BE2C (cell line): ENCODE results near the gene AP5Z1.

ENCODE experiments used
- DNase-seq: peaks from one replicate; pipeline ENCODE4 v3.0.0-alpha.2; 2020
- H3K27me3 ChIP-seq: fragments of 250-450 bp; sonication (Bioruptor Pico); 2 replicates; pipeline ENCODE4 v1.5.1; 2020; ENCODE audit warnings: mild to moderate bottlenecking
- H3K36me3 ChIP-seq: fragments of 250-450 bp; sonication (Bioruptor Pico); 2 replicates; pipeline ENCODE4 v1.5.1; 2020; ENCODE audit warnings: mild to moderate bottlenecking
- H3K4me1 ChIP-seq: fragments of 250-450 bp; sonication (Bioruptor Pico); 2 replicates; pipeline ENCODE4 v1.5.1; 2020
- H3K4me3 ChIP-seq: 2 replicates; pipeline ENCODE4 v1.5.1; 2011; ENCODE audit warnings: low read depth, low read length
- H3K9me3 ChIP-seq: fragments of 250-450 bp; sonication (Bioruptor Pico); 2 replicates; pipeline ENCODE4 v1.5.1; 2020
- TF ChIP-seq, protein P1 (sequence below): IDR thresholded peaks from 2 replicates; pipeline ENCODE4 v1.5.1; 2012; ENCODE audit warnings: mild to moderate bottlenecking, low read depth, low read length

Gene AP5Z1

GRCh38 chr7:4766666-4767519 lies 8.5 kb upstream of the AP5Z1 start:
- Histone ChIP-seq H3K27me3 (no peaks in the 10 kb centered on the region), H3K4me3 (no peak overlapping the region), H3K9me3 (no peaks in the 10 kb centered on the region), H3K4me1 (no peaks in the 10 kb centered on the region), H3K36me3 (peaks cover 45% of the 10 kb centered on the region)
- TF ChIP-seq, protein P1, sequence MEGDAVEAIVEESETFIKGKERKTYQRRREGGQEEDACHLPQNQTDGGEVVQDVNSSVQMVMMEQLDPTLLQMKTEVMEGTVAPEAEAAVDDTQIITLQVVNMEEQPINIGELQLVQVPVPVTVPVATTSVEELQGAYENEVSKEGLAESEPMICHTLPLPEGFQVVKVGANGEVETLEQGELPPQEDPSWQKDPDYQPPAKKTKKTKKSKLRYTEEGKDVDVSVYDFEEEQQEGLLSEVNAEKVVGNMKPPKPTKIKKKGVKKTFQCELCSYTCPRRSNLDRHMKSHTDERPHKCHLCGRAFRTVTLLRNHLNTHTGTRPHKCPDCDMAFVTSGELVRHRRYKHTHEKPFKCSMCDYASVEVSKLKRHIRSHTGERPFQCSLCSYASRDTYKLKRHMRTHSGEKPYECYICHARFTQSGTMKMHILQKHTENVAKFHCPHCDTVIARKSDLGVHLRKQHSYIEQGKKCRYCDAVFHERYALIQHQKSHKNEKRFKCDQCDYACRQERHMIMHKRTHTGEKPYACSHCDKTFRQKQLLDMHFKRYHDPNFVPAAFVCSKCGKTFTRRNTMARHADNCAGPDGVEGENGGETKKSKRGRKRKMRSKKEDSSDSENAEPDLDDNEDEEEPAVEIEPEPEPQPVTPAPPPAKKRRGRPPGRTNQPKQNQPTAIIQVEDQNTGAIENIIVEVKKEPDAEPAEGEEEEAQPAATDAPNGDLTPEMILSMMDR, result no peak
- no peak for DNase-seq

DNA sequence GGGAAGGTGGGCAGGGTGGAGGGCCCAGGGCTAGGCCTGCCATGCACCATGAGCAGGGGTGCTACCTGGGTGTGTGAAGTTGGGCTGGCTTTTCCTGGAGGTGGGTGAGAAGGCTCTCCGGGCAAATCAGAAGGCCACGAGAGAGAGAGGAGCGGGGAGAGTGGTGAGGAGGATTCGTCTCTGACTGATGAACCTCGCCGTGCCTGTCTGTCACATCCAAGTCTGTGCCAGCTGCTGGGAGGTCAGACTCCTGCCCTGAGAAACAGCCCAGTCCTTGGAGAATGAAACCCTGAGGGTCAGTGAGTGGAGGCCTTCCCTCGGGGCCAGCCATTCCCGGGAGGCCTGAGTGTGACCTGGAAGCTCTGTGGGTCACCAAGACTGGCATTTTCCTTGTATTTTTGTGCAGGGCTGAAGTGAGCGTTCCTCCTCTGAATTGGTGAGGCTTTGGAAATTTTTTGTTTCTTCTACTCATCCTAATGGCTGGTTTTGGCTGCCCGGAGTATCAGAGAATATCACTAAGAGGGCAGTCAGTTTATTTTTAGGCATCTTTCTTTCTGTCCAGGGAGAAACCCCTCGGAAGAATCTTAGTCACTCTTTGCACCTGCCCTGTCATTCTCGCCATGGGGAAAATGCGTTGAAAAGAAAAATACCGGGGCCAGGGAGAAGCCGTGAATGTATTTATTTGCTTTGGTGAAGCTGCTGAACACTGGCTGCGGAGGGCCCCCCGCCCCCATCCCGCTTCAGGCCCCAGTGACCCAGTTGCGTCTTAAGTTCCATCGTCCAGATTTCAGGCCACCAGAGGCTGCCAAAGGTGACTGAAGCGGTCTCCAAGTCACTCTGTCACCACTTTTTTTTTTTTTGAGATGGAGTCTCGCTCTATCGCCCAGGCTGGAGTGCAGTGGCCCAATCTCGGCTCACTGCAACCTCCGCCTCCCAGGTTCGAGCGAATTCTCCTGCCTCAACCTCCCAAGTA lies 6.5 kb upstream of the AP5Z1 start:
- no peak overlapping the region for H3K4me3 ChIP-seq
- no peaks in the 10 kb centered on the region for H3K9me3 ChIP-seq
- TF ChIP-seq, protein P1, result no peak
- H3K36me3 ChIP-seq, result peaks cover 27% of the 10 kb centered on the region
- no peak for DNase-seq
- no peaks in the 10 kb centered on the region for H3K4me1 ChIP-seq
- no peaks in the 10 kb centered on the region for H3K27me3 ChIP-seq

GRCh38 chr7:4769761-4770160 lies 5.7 kb upstream of the AP5Z1 start:
- no peak for DNase-seq
- H3K4me3 ChIP-seq, result no peak overlapping the region
- peaks cover 23% of the 10 kb centered on the region for H3K36me3 ChIP-seq
- H3K27me3 ChIP-seq, result no peaks in the 10 kb centered on the region
- H3K9me3 ChIP-seq, result no peaks in the 10 kb centered on the region
- no peaks in the 10 kb centered on the region for H3K4me1 ChIP-seq
- TF ChIP-seq, protein P1, result no peak

GRCh38 chr7:4770886-4771285 lies 4.5 kb upstream of the AP5Z1 start:
- no peaks in the 10 kb centered on the region for H3K9me3 ChIP-seq
- no peak overlapping the region for H3K4me3 ChIP-seq
- TF ChIP-seq, protein P1, result no peak
- peaks cover 20% of the 10 kb centered on the region for H3K36me3 ChIP-seq
- no peaks in the 10 kb centered on the region for H3K27me3 ChIP-seq
- DNase-seq, result no peak
- H3K4me1 ChIP-seq, result no peaks in the 10 kb centered on the region

DNA sequence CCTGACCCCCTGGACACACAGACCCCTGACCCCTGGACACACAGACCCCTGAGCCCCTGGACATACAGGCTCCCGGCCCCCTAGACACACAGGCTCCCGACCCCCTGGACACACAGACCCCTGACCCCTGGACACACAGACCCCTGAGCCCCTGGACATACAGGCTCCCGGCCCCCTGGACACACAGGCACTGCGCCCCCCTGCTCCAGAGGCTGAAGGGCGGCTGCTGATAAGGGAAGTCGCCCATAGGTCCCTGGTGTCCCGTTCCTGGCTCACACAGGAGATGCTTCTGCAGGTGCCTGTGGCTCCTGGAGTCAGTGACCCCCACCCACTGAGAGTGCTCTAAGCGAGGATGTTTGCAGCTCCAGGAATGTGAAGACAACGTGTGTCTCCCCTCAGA lies 3.7 kb upstream of the AP5Z1 start:
- DNase-seq, result no peak
- H3K36me3 ChIP-seq, result peaks cover 14% of the 10 kb centered on the region
- H3K4me3 ChIP-seq, result no peak overlapping the region
- TF ChIP-seq, protein P1, result no peak
- no peaks in the 10 kb centered on the region for H3K27me3 ChIP-seq
- no peaks in the 10 kb centered on the region for H3K4me1 ChIP-seq
- no peaks in the 10 kb centered on the region for H3K9me3 ChIP-seq

DNA sequence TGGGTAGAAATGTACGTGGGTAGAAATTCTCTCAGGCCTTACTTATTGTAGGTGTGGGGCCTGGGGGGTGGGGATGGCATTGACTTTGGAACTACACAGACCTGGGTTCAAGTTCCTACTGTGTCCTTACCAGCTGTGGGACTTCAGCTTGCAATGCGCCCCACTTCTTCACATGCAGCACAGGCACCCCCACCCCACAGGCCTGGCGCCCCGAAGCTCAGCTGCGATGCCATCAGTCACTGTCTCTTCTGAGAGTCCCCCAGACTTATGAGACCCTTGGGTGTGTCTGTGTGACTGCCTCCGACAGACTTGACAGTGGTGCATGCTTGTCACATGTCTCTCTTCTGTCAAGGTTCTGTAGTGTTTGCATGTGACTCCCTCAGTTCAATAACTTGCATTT lies 3.1 kb upstream of the AP5Z1 start:
- TF ChIP-seq, protein P1, result no peak

More for the DNA sequence above, 3.1 kb upstream of the AP5Z1 start:
- Histone ChIP-seq H3K27me3 (no peaks in the 10 kb centered on the region), H3K9me3 (no peaks in the 10 kb centered on the region), H3K4me1 (no peaks in the 10 kb centered on the region), H3K36me3 (peaks cover 11% of the 10 kb centered on the region), H3K4me3 (no peak overlapping the region)
- DNase-seq, result no peak
